ENCODE measurements around the gene PRMT7.

DNA sequence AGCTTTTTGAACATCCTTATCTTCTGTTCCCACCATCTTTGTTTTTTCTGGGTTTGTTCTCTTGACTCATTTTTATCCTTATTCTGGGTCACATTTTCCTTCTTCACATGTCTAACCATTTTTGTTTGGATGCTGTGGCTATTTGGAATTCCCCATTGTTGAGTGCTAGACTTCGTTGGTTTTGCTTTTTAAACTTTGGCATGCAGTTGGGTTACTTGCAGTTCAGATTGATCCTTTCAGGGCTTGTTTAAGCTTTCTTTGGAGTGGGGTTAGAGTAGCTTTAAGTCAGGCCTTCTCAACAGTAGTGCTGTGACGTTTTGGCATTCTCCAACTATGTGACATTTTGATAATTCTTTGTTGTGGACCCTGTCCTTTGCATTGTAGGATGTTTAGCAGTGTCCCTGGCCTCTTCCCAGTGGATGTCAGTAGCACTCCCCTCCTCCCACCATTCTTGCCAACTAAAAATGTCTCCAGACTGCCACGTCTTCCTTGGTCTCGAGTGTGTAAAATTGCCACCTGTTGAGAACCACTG, 21.1 kb downstream of the PRMT7 start:
- no peak for TF ChIP-seq POLR2AphosphoS5 (IDR thresholded peaks at IDR 0.05; ENCODE audit: low read depth, low read length)
- TF ChIP-seq, protein P1, sequence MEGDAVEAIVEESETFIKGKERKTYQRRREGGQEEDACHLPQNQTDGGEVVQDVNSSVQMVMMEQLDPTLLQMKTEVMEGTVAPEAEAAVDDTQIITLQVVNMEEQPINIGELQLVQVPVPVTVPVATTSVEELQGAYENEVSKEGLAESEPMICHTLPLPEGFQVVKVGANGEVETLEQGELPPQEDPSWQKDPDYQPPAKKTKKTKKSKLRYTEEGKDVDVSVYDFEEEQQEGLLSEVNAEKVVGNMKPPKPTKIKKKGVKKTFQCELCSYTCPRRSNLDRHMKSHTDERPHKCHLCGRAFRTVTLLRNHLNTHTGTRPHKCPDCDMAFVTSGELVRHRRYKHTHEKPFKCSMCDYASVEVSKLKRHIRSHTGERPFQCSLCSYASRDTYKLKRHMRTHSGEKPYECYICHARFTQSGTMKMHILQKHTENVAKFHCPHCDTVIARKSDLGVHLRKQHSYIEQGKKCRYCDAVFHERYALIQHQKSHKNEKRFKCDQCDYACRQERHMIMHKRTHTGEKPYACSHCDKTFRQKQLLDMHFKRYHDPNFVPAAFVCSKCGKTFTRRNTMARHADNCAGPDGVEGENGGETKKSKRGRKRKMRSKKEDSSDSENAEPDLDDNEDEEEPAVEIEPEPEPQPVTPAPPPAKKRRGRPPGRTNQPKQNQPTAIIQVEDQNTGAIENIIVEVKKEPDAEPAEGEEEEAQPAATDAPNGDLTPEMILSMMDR (IDR thresholded peaks at IDR 0.05) = no peak
- TF ChIP-seq TCF7L2 (IDR thresholded peaks at IDR 0.05; ENCODE audit: low read depth, low read length) = no peak
- TF ChIP-seq SIN3A (IDR thresholded peaks at IDR 0.05; ENCODE audit: borderline replicate concordance, insufficient read depth, low read depth, low read length) = no peak
- TF ChIP-seq, protein P2, sequence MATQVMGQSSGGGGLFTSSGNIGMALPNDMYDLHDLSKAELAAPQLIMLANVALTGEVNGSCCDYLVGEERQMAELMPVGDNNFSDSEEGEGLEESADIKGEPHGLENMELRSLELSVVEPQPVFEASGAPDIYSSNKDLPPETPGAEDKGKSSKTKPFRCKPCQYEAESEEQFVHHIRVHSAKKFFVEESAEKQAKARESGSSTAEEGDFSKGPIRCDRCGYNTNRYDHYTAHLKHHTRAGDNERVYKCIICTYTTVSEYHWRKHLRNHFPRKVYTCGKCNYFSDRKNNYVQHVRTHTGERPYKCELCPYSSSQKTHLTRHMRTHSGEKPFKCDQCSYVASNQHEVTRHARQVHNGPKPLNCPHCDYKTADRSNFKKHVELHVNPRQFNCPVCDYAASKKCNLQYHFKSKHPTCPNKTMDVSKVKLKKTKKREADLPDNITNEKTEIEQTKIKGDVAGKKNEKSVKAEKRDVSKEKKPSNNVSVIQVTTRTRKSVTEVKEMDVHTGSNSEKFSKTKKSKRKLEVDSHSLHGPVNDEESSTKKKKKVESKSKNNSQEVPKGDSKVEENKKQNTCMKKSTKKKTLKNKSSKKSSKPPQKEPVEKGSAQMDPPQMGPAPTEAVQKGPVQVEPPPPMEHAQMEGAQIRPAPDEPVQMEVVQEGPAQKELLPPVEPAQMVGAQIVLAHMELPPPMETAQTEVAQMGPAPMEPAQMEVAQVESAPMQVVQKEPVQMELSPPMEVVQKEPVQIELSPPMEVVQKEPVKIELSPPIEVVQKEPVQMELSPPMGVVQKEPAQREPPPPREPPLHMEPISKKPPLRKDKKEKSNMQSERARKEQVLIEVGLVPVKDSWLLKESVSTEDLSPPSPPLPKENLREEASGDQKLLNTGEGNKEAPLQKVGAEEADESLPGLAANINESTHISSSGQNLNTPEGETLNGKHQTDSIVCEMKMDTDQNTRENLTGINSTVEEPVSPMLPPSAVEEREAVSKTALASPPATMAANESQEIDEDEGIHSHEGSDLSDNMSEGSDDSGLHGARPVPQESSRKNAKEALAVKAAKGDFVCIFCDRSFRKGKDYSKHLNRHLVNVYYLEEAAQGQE (IDR thresholded peaks at IDR 0.05; ENCODE audit: insufficient read depth in 1 of 2, low read depth in 2 of 2, low read length in 1 of 2) = no peak

All from Panc1 (cell line).